Thymus (tissue), 11 donors: ENCODE results near the gene RIN1. TPM values are rescaled to one million over a fixed set of nuclear protein-coding genes. Genes with fewer than 3 reads are reported as not detected.
A peak's percentile ranks its signal among the peaks of the same experiment; 100 is the strongest.

Experiments used
- DNase-seq, 9 donors: peaks; one replicate each; pipeline ENCODE4 v3.0.0-alpha.2; 2013; ENCODE audit warnings: low spot score in 9 of 9, low read depth in 6 of 9, missing footprints in 1 of 9
- H3K27ac ChIP-seq, 2 donors: one replicate each; pipeline ENCODE4 v1.5.1; 2013; ENCODE audit warnings: control low read depth in 1 of 2, low read depth in 1 of 2, low read length in 1 of 2, mild to moderate bottlenecking in 1 of 2, moderate library complexity in 1 of 2
- H3K27me3 ChIP-seq, 2 donors: one replicate each; pipeline ENCODE4 v1.5.1; 2013; ENCODE audit warnings: low read length in 1 of 2; ENCODE audit not compliant: control insufficient read depth in 2 of 2, insufficient read depth in 1 of 2
- H3K36me3 ChIP-seq, 2 donors: one replicate each; pipeline ENCODE4 v1.5.1; 2013; ENCODE audit warnings: low read length in 1 of 2, mild to moderate bottlenecking in 1 of 2, moderate library complexity in 1 of 2; ENCODE audit not compliant: control insufficient read depth in 2 of 2, insufficient read depth in 2 of 2
- H3K4me1 ChIP-seq, 2 donors: one replicate each; pipeline ENCODE4 v1.5.1; 2013; ENCODE audit warnings: low read length in 2 of 2; ENCODE audit not compliant: control insufficient read depth in 2 of 2, insufficient read depth in 2 of 2
- H3K4me3 ChIP-seq, 2 donors: one replicate each; pipeline ENCODE4 v1.5.1; 2013; ENCODE audit warnings: low read length in 2 of 2, control low read depth in 1 of 2, mild to moderate bottlenecking in 1 of 2
- H3K9me3 ChIP-seq, 2 donors: one replicate each; pipeline ENCODE4 v1.5.1; 2013; ENCODE audit warnings: low read length in 1 of 2, mild to moderate bottlenecking in 1 of 2; ENCODE audit not compliant: control insufficient read depth in 2 of 2, insufficient read depth in 1 of 2
- WGBS: extraction: QIAGEN DNeasy Blood & Tissue Kit; methylation state at CpG from one replicate; pipeline ENCODE4 v1.1.7; 2013; 5-methylcytosine and 5-hydroxymethylcytosine counted together
- polyA plus RNA-seq: library from polyadenylated mRNA; stranded (reverse); fragments of 200-250 nt; gene quantifications from one replicate; pipeline ENCODE4 v1.2.3, GENCODE V29; 2013
- total RNA-seq: library from RNA; stranded (reverse); fragments of 120-200 nt; gene quantifications from one replicate; pipeline ENCODE4 v1.2.4, GENCODE V29; 2013
- donor health status: healthy.

RIN1 gene
- total and polyA plus RNA-seq, 2 donors, result 1.1 to 5.8 TPM

DNA sequence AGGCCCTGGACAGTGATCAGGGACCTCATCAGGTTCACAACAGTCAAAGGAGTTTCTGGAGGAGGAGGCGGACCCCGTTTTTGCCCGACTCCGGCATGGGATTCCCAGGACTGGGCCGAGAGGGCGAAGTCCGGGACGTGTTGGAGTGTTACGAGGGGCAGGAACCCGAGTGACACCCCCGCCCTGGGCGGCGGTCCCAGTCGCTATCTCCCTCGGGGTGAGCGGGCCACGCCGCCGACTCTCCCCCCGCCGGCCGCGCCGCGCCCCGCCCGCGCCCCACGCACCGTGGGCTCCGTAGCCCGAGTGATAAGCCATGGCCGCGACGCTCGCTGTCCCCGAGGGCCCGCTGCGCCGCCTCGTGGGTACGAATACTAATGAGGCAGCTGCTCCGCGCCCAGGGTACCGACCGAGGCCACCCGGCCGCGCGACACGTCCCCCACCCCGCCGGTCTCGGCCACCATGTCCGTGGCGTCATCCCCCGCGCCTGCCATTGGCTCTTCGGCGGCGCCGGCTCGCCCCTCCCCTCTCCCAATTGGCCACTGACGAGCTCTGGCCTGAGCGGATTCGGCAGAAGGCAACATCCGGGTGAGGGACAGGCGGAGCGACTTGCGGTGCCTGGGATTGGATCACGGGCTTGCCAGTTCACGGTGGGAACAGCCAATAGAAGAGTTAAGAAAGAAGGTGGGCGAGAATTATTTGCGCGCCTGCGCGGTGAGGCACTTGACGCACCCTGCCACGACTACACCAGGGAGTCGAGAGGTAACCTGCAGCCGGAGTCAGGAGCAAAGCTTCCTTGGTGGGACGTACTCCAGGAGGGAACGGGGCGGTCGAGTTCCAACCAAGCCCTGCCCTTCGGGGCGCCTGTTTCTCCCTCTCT is 47.3 kb downstream of the RIN1 start, which contains the start of gene YIF1A:
Gene YIF1A, minus strand, starts transcription at position 473 of the 877 bp plus-strand sequence. Its CDS starts 158 bp downstream, at position 315.
- Histone ChIP-seq H3K36me3 (peaks cover 17 to 24% of the 10 kb centered on the region in 2 donors), H3K27ac (peak within 1 kb of the TSS; percentile 88 to 97), H3K9me3 (peaks cover 0 to 10% of the 10 kb centered on the region in 2 donors), H3K4me1 (peaks cover 22 to 35% of the 10 kb centered on the region in 2 donors), H3K27me3 (peaks cover 33 to 44% of the 10 kb centered on the region in 2 donors), H3K4me3 (peak within 1 kb of the TSS; percentile 63 to 75)
- WGBS, result under 1% methylated on average over 87 of the region's 87 CpGs
- peak; percentile 93 to 99 (median 97) for DNase-seq

- WGBS, result 61% methylated on average over 20 of the region's 20 CpGs
These were observed 48.2 kb downstream of the RIN1 start for GRCh38 chr11:66287889-66288670.

DNA sequence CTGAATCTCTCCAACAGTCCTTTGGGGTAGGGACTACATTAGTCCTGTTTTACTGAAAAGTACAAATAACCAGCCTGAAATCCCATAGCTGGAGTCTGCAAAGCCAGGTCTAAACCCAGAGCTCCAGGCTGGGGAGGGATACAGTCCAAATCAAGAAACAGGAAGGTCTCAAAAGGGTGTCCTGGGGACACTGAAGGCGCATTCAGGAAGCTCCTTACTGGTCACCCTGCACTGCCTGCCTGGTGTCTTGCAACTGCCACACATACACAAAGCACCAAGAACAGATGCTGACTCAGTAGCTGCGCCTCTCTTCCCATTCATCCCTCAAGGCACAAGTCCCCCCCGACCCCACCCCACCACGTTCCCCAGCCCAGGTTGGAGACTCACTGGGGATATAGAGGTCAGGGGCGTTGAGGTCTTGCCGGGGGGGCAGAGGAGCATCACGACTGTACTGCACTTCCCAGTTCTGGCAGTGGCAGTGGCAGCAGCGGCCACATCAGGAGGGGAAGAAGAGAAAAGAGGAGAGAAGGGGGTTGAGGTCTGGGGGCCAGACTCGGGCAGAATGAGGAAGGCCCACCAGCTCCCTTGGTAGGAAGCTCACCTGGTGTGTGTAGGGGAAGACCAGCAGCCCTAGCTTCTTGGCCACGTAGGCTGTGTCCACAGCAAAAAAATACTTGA is 48.9 kb downstream of the RIN1 start:
- H3K27ac ChIP-seq, result no peak overlapping the region
- peaks cover 28 to 42% of the 10 kb centered on the region in 2 donors for H3K4me1 ChIP-seq
- H3K4me3 ChIP-seq, result no peak overlapping the region
- H3K36me3 ChIP-seq, result peaks cover 23 to 24% of the 10 kb centered on the region in 2 donors
- no peak for DNase-seq
- peaks cover 19 to 29% of the 10 kb centered on the region in 2 donors for H3K27me3 ChIP-seq
- 73% methylated on average over 10 of the region's 10 CpGs for WGBS
- H3K9me3 ChIP-seq, result peaks cover 0 to 10% of the 10 kb centered on the region in 2 donors

More at GRCh38 chr11:66287889-66288670, 48.2 kb downstream of the RIN1 start:
- H3K36me3 ChIP-seq, result peaks cover 21 to 24% of the 10 kb centered on the region in 2 donors
- no peak for DNase-seq
- H3K4me1 ChIP-seq, result peaks cover 22 to 37% of the 10 kb centered on the region in 2 donors
- H3K9me3 ChIP-seq, result peaks cover 0 to 10% of the 10 kb centered on the region in 2 donors
- H3K4me3 ChIP-seq, result peak overlapping the region; percentile 63 to 75
- H3K27me3 ChIP-seq, result peaks cover 26 to 36% of the 10 kb centered on the region in 2 donors
- H3K27ac ChIP-seq, result peak overlapping the region in 1 of 2 donors; percentile 83

GRCh38 chr11:66286699-66287098 is 49.5 kb downstream of the RIN1 start:
- WGBS, result 98% methylated on average over 5 of the region's 5 CpGs
- no peak for DNase-seq
- H3K4me1 ChIP-seq, result peaks cover 29 to 43% of the 10 kb centered on the region in 2 donors

GRCh38 chr11:66285250-66285947 is 50.8 kb downstream of the RIN1 start:
- peaks cover 0 to 10% of the 10 kb centered on the region in 2 donors for H3K27me3 ChIP-seq
- H3K4me1 ChIP-seq, result peaks cover 30 to 52% of the 10 kb centered on the region in 2 donors
- H3K4me3 ChIP-seq, result no peak overlapping the region
- H3K27ac ChIP-seq, result no peak overlapping the region
- 96% methylated on average over 13 of the region's 13 CpGs for WGBS
- H3K36me3 ChIP-seq, result peaks cover 23 to 24% of the 10 kb centered on the region in 2 donors
- DNase-seq, result no peak
- H3K9me3 ChIP-seq, result peaks cover 0 to 10% of the 10 kb centered on the region in 2 donors

More at GRCh38 chr11:66286699-66287098, 49.5 kb downstream of the RIN1 start:
- peaks cover 23 to 24% of the 10 kb centered on the region in 2 donors for H3K36me3 ChIP-seq
- peaks cover 13 to 22% of the 10 kb centered on the region in 2 donors for H3K27me3 ChIP-seq
- H3K9me3 ChIP-seq, result peaks cover 0 to 10% of the 10 kb centered on the region in 2 donors
- H3K4me3 ChIP-seq, result no peak overlapping the region
- H3K27ac ChIP-seq, result no peak overlapping the region

GRCh38 chr11:66284526-66285078 is 51.6 kb downstream of the RIN1 start:
- Histone ChIP-seq H3K4me3 (no peak overlapping the region), H3K9me3 (peaks cover 0 to 3% of the 10 kb centered on the region in 2 donors), H3K4me1 (peaks cover 26 to 53% of the 10 kb centered on the region in 2 donors), H3K27me3 (peaks cover 0 to 4% of the 10 kb centered on the region in 2 donors), H3K27ac (no peak overlapping the region), H3K36me3 (peaks cover 24 to 25% of the 10 kb centered on the region in 2 donors)
- WGBS, result 97% methylated on average over 16 of the region's 16 CpGs
- DNase-seq, result no peak

- Histone ChIP-seq H3K4me3 (no peak overlapping the region), H3K27ac (no peak overlapping the region), H3K4me1 (peaks cover 32 to 58% of the 10 kb centered on the region in 2 donors), H3K36me3 (peaks cover 24 to 25% of the 10 kb centered on the region in 2 donors), H3K9me3 (peaks cover 0 to 2% of the 10 kb centered on the region in 2 donors), H3K27me3 (peaks cover 0 to 8% of the 10 kb centered on the region in 2 donors)
- 95% methylated on average over 14 of the region's 14 CpGs for WGBS
- DNase-seq, result no peak
These were observed 52.7 kb downstream of the RIN1 start for GRCh38 chr11:66283461-66284105.
